H1 (cell line): ENCODE measurements around the gene LRRC74A. TPM values are rescaled to one million over a fixed set of nuclear protein-coding genes. Genes with fewer than 3 reads are reported as not detected.

Experiments
- CTCF ChIA-PET: fragments of 300-600 bp; sonication (Branson Sonifier 250); formaldehyde crosslinking; loops from one replicate; lab custom pipeline; 2021; ENCODE audit not compliant: partially characterized antibody; lab: Charles Lee
- POLR2A ChIA-PET: fragments of 300-600 bp; sonication (Branson Sonifier 250); formaldehyde crosslinking; loops from one replicate; lab custom pipeline; 2021; ENCODE audit warnings: inconsistent platforms; ENCODE audit not compliant: partially characterized antibody; lab: Charles Lee
- DNase-seq, 2 experiments: peaks; one replicate each; pipeline versions ENCODE4 v3.0.0 to v3.0.0-alpha.2; 2010 to 2022; ENCODE audit warnings: low spot score in 2 of 2, low read depth in 1 of 2, mixed read lengths in 1 of 2
- FAIRE-seq: peaks from 2 replicates; lab custom pipeline; 2011; peaks lifted over from hg19 to GRCh38; lab: Jason Lieb, UNC
- H2AFZ ChIP-seq: 2 replicates; pipeline ENCODE4 v1.8.1; 2012; ENCODE audit warnings: low read length, inconsistent platforms
- H2AK5ac ChIP-seq: 2 replicates; pipeline ENCODE4 v1.6.1; 2013; ENCODE audit warnings: low read depth, low read length
- H2BK120ac ChIP-seq: replicated peaks from 2 replicates; pipeline ENCODE3; 2013; ENCODE audit warnings: low read depth, low read length, inconsistent platforms
- H2BK12ac ChIP-seq: 2 replicates; pipeline ENCODE4 v1.6.1; 2013; ENCODE audit warnings: low read depth, low read length
- H2BK15ac ChIP-seq: 2 replicates; pipeline ENCODE4 v1.6.1; 2013; ENCODE audit warnings: low read length
- H2BK20ac ChIP-seq: 2 replicates; pipeline ENCODE4 v1.6.1; 2013; ENCODE audit warnings: low read length
- H2BK5ac ChIP-seq: 2 replicates; pipeline ENCODE4 v1.6.1; 2013; ENCODE audit warnings: low read depth, low read length
- H3K14ac ChIP-seq: 2 replicates; pipeline ENCODE4 v1.6.1; 2013; ENCODE audit warnings: inconsistent platforms; ENCODE audit not compliant: insufficient read length
- H3K18ac ChIP-seq: 2 replicates; pipeline ENCODE4 v1.6.1; 2013; ENCODE audit warnings: low read length; ENCODE audit errors: extremely low read depth
- H3K23ac ChIP-seq: 2 replicates; pipeline ENCODE4 v1.6.1; 2013; ENCODE audit warnings: inconsistent platforms; ENCODE audit not compliant: insufficient read length
- H3K23me2 ChIP-seq: 2 replicates; pipeline ENCODE4 v1.6.1; 2013; ENCODE audit warnings: low read depth, low read length
- H3K27ac ChIP-seq: 2 replicates; pipeline ENCODE4 v1.6.1; 2011; ENCODE audit warnings: low read depth, low read length, inconsistent platforms
- H3K27me3 ChIP-seq, 4 experiments: replicated peaks in 1 of 4; 1 replicate in 1 of 4; 2 replicates in 3 of 4; pipeline versions ENCODE4 v1.6.1 to v1.8.1; 2011 to 2013; ENCODE audit warnings: low read length in 3 of 4, mild to moderate bottlenecking in 3 of 4, inconsistent platforms in 2 of 4, mixed read lengths in 2 of 4, moderate library complexity in 1 of 4; ENCODE audit not compliant: control insufficient read depth in 3 of 4, insufficient read depth in 3 of 4; ENCODE audit errors: extremely low read depth in 1 of 4
- H3K36me3 ChIP-seq, 4 experiments: 2 replicates each; pipeline versions ENCODE4 v1.6.1 to v1.8.1; 2011 to 2013; ENCODE audit warnings: mild to moderate bottlenecking in 4 of 4, low read length in 3 of 4, moderate library complexity in 2 of 4, control low read depth in 1 of 4, inconsistent platforms in 1 of 4; ENCODE audit not compliant: insufficient read depth in 4 of 4, control insufficient read depth in 2 of 4
- H3K4ac ChIP-seq: replicated peaks from 2 replicates; pipeline ENCODE3; 2013; ENCODE audit warnings: low read length, low read depth, mixed read lengths, inconsistent platforms; ENCODE audit not compliant: insufficient read length
- H3K4me1 ChIP-seq, 4 experiments: replicated peaks in 1 of 4; 1 replicate in 1 of 4; 2 replicates in 3 of 4; pipeline versions ENCODE4 v1.6.1 to v1.8.1; 2011 to 2013; ENCODE audit warnings: low read length in 3 of 4, inconsistent platforms in 2 of 4, mixed read lengths in 1 of 4; ENCODE audit not compliant: insufficient read depth in 4 of 4, control insufficient read depth in 3 of 4
- H3K4me2 ChIP-seq, 2 experiments: 2 replicates each; pipeline versions ENCODE4 v1.6.1 to v1.8.1; 2011 to 2013; ENCODE audit warnings: low read depth in 2 of 2, low read length in 2 of 2, control low read depth in 1 of 2, inconsistent platforms in 1 of 2, mild to moderate bottlenecking in 1 of 2; ENCODE audit not compliant: insufficient read depth in 1 of 2
- H3K4me3 ChIP-seq, 4 experiments: fragments of 200-600, 300-600 bp in 1 of 4; sonication (generic), shearing (Covaris generic), sonication (Bioruptor Twin) in 1 of 4; 2 replicates each; pipeline versions ENCODE4 v1.5.1 to v1.8.1; 2011 to 2016; ENCODE audit warnings: low read length in 4 of 4, low read depth in 3 of 4, control low read depth in 2 of 4, inconsistent platforms in 2 of 4, mild to moderate bottlenecking in 2 of 4, mixed read lengths in 1 of 4, moderate library complexity in 1 of 4; ENCODE audit not compliant: insufficient read depth in 2 of 4; ENCODE audit errors: extremely low read depth in 1 of 4
- H3K56ac ChIP-seq: replicated peaks from 2 replicates; pipeline ENCODE3; 2013; ENCODE audit warnings: low read depth, mild to moderate bottlenecking, mixed read lengths, low read length, inconsistent platforms; ENCODE audit not compliant: insufficient read length
- H3K79me1 ChIP-seq: 2 replicates; pipeline ENCODE4 v1.6.1; 2013; ENCODE audit warnings: low read depth, low read length, control low read depth
- H3K79me2 ChIP-seq, 2 experiments: 2 replicates each; pipeline versions ENCODE4 v1.6.1 to v1.8.1; 2012 to 2013; ENCODE audit warnings: low read length in 2 of 2, mild to moderate bottlenecking in 2 of 2, inconsistent platforms in 1 of 2; ENCODE audit not compliant: insufficient read depth in 2 of 2, control insufficient read depth in 1 of 2
- H3K9ac ChIP-seq, 4 experiments: replicated peaks in 1 of 4; 1 replicate in 1 of 4; 2 replicates in 3 of 4; pipeline versions ENCODE4 v1.6.1 to v1.8.1; 2011 to 2013; ENCODE audit warnings: low read depth in 3 of 4, low read length in 3 of 4, control low read depth in 2 of 4, mild to moderate bottlenecking in 2 of 4, moderate library complexity in 2 of 4, inconsistent platforms in 1 of 4; ENCODE audit errors: extremely low read depth in 1 of 4
- H3K9me3 ChIP-seq, 2 experiments: 2 replicates each; pipeline versions ENCODE4 v1.6.1 to v1.8.1; 2012 to 2013; ENCODE audit warnings: mild to moderate bottlenecking in 2 of 2, moderate library complexity in 2 of 2, control low read depth in 1 of 2, inconsistent platforms in 1 of 2, low read depth in 1 of 2, low read length in 1 of 2, mixed read lengths in 1 of 2; ENCODE audit not compliant: insufficient read depth in 2 of 2
- H4K20me1 ChIP-seq, 2 experiments: replicated peaks in 1 of 2; 2 replicates each; pipeline versions ENCODE3 to v1.8.1; 2011 to 2013; ENCODE audit warnings: inconsistent platforms in 2 of 2, low read length in 2 of 2, mild to moderate bottlenecking in 1 of 2; ENCODE audit not compliant: insufficient read depth in 2 of 2, control insufficient read depth in 1 of 2
- H4K5ac ChIP-seq: 2 replicates; pipeline ENCODE4 v1.6.1; 2013; ENCODE audit warnings: low read length, low read depth, mixed read lengths, inconsistent platforms; ENCODE audit not compliant: insufficient read length
- H4K8ac ChIP-seq: 2 replicates; pipeline ENCODE4 v1.8.0; 2013; ENCODE audit warnings: mild to moderate bottlenecking, moderate library complexity, low read length, inconsistent platforms; ENCODE audit not compliant: insufficient read depth; ENCODE audit errors: extremely low read depth
- H4K91ac ChIP-seq: replicated peaks from 2 replicates; pipeline ENCODE3; 2013; ENCODE audit warnings: low read length, mixed read lengths, inconsistent platforms; ENCODE audit not compliant: insufficient read length
- BCL11A ChIP-seq, 2 experiments: IDR thresholded peaks; one replicate each; pipeline ENCODE4 v1.6.1; 2011; ENCODE audit warnings: low read depth in 2 of 2, low read length in 2 of 2, mild to moderate bottlenecking in 2 of 2
- CHD1 ChIP-seq: IDR thresholded peaks from 2 replicates; pipeline ENCODE4 v1.6.1; 2012; ENCODE audit warnings: low read depth, low read length, improper control_type of control experiment
- EZH2 ChIP-seq: fragments of 200-600 bp; sonication (generic); IDR thresholded peaks from 2 replicates; pipeline ENCODE4 v1.7.1; 2012; ENCODE audit warnings: low read depth, mild to moderate bottlenecking, moderate library complexity, low read length, inconsistent platforms; ENCODE audit not compliant: severe bottlenecking
- FOSL1 ChIP-seq: IDR thresholded peaks from 2 replicates; pipeline ENCODE4 v1.6.1; 2011; ENCODE audit warnings: mild to moderate bottlenecking, low read depth, low read length, moderate library complexity; ENCODE audit not compliant: insufficient read depth
- JUND ChIP-seq: IDR thresholded peaks from 2 replicates; pipeline ENCODE4 v1.6.1; 2011; ENCODE audit warnings: mild to moderate bottlenecking, improper control_type of control experiment, low read length
- POLR2AphosphoS5 ChIP-seq: IDR thresholded peaks from 2 replicates; pipeline ENCODE4 v1.6.1; 2011; ENCODE audit warnings: low read depth, low read length
- POU5F1 ChIP-seq: IDR thresholded peaks from 2 replicates; pipeline ENCODE4 v1.6.1; 2011; ENCODE audit warnings: low read depth, mild to moderate bottlenecking, low read length, moderate library complexity
- RBBP5 ChIP-seq: IDR thresholded peaks from 2 replicates; pipeline ENCODE4 v1.7.1; 2012; ENCODE audit warnings: low read depth, mild to moderate bottlenecking, inconsistent platforms, low read length, moderate library complexity, borderline replicate concordance
- TAF7 ChIP-seq: optimal IDR thresholded peaks from 2 replicates; pipeline ENCODE3; 2011; ENCODE audit warnings: low read depth, mild to moderate bottlenecking, inconsistent platforms, low read length, moderate library complexity, borderline replicate concordance
- TCF12 ChIP-seq: IDR thresholded peaks from 2 replicates; pipeline ENCODE4 v1.6.1; 2011; ENCODE audit warnings: low read depth, mild to moderate bottlenecking, low read length
- TEAD4 ChIP-seq: IDR thresholded peaks from 2 replicates; pipeline ENCODE4 v1.6.1; 2012; ENCODE audit warnings: low read depth, low read length, inconsistent platforms, mixed read lengths
- WGBS, 2 experiments: shearing (Covaris generic) in 1 of 2; methylation state at CpG; one replicate each; pipeline versions ENCODE4 v1.1.6 to v1.1.7; 2013 to 2015; ENCODE audit warnings: low lambda C conversion rate in 2 of 2, mixed read lengths in 2 of 2, inconsistent platforms in 1 of 2, low coverage in 1 of 2, missing lambda C conversion rate in 1 of 2; ENCODE audit not compliant: insufficient replicate concordance in 2 of 2, insufficient coverage in 1 of 2, insufficient read length in 1 of 2; ENCODE audit errors: extremely low coverage in 1 of 2, missing lambda C conversion rate in 1 of 2; 5-methylcytosine and 5-hydroxymethylcytosine counted together
- polyA plus RNA-seq, 7 experiments: library from polyadenylated mRNA; depleted of rRNA in 3 of 7; stranded (reverse) in 5 of 7; unstranded in 2 of 7; fragments of >200 nt in 5 of 7; fragments of 200-250 nt in 2 of 7; gene quantifications; 1 replicate in 5 of 7; 2 replicates in 1 of 7; 4 replicates in 1 of 7; pipeline versions ENCODE4 v1.2.1 to v1.2.3, GENCODE V29; 2011 to 2013; ENCODE audit warnings: missing spikeins in 2 of 7, mixed read lengths in 2 of 7
- total RNA-seq: library from RNA; stranded (reverse); fragmentation: NEBNext Ultra II Directional; extraction: Animal tissue kit (Norgen Biotek cat#: 25700); gene quantifications from 2 replicates; pipeline ENCODE4 v1.2.1, GENCODE V29; 2021

The LRRC74A gene
- total and polyA plus RNA-seq, 2 of the 8 experiments (the other 6 are each of a cell fraction or from before 2014, with no cell fraction given), result not detected

DNA sequence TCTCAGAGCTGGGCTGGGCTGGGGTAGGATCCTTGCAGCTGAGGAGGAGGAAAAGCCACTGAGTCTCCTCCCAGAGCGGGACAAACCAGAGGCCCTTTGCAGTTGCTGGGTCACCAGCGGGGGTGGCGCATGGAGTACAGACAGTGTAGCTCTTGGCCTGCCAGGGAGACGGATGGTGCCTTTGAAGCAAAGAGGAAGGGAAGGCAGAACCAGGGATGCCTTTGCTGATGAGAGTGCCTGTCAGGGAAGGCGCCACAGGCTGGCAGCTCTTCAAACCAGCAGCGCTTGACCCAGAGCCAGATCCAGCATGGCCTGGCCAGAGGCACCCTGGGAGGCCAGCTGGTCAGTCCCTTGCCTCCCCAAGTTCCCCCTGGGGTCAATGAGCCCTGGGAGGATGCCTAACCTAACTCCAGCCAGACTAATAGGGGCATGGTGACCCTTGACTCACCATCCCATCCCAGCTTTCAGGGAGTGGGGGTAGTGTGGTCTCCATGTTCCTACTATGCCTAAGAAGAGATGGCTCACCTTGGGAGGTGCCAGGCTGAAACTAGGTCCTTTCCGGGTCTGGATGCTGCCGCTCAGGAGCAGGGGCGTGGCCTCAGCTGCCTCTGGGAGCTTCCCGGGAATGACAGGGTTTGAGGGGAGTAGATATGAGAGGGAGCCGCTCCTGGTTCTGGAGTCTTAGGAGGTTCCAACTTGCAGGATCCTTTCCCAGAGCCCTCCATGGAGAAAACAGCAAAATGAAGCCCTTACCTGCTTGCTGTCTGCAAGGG lies 45.1 kb upstream of the LRRC74A start:
- H4K91ac ChIP-seq, result no peak overlapping the region
- H3K79me2 ChIP-seq, result no peaks in the 10 kb centered on the region
- ChIA-PET POLR2A (interaction anchor here (0.7 to 3.2 kb wide), 8 partner anchors 9 to 1060 kb away, joined by 3 to 20 read pairs (median 4); partner anchors contain the start of gene ANGEL1), CTCF (interaction anchor here (0.9 to 13.7 kb wide), 12 partner anchors 10 to 295 kb away, joined by 3 to 234 read pairs (median 4); partner anchors contain the start of gene VASH1)
- 90% methylated on average over 11 of the region's 11 CpGs; no CpG with 5 or more reads in 1 of the 2 experiments for WGBS, 2 experiments
- H3K23me2 ChIP-seq, result no peaks in the 10 kb centered on the region
- no peak overlapping the region for H3K9ac ChIP-seq
- H3K27ac ChIP-seq, result no peak overlapping the region
- H2BK120ac ChIP-seq, result no peak overlapping the region
- H2BK15ac ChIP-seq, result no peak overlapping the region
- peaks cover 0 to 10% (median 3%) of the 10 kb centered on the region in 4 experiments; a peak in 2 of 7 replicates for H3K4me1 ChIP-seq
- H3K14ac ChIP-seq, result no peak overlapping the region
- H4K20me1 ChIP-seq, result peaks cover 2% of the 10 kb centered on the region in 2 experiments
- FAIRE-seq, result no peak
- DNase-seq, result peak in 1 of 2 experiments; percentile 40
- H2AK5ac ChIP-seq, result no peak overlapping the region
- H3K56ac ChIP-seq, result no peak overlapping the region
- no peak overlapping the region for H2AFZ ChIP-seq
- H3K18ac ChIP-seq, result no peak overlapping the region
- H3K4ac ChIP-seq, result no peak overlapping the region
- no peak overlapping the region for H2BK12ac ChIP-seq
- H3K4me2 ChIP-seq, result no peak overlapping the region
- no peak overlapping the region for H3K23ac ChIP-seq
- H3K79me1 ChIP-seq, result no peaks in the 10 kb centered on the region
- no peak overlapping the region for H4K8ac ChIP-seq
- no peaks in the 10 kb centered on the region for H3K27me3 ChIP-seq
- H2BK20ac ChIP-seq, result no peak overlapping the region
- H4K5ac ChIP-seq, result no peak overlapping the region
- peaks cover 5 to 17% (median 6%) of the 10 kb centered on the region in 4 experiments; a peak in 3 of 8 replicates for H3K36me3 ChIP-seq
- no peak overlapping the region for H2BK5ac ChIP-seq
- no peaks in the 10 kb centered on the region for H3K9me3 ChIP-seq
- H3K4me3 ChIP-seq, result no peak overlapping the region
- TF ChIP-seq JUND, result no peak
- TF ChIP-seq EZH2, result no peak
- TF ChIP-seq TEAD4, result no peak
- TF ChIP-seq BCL11A (IDR thresholded peaks at IDR 0.05; ENCODE audit: low read depth in 2 of 2, low read length in 2 of 2), result no peak
- TF ChIP-seq RBBP5, result no peak
- no peak for TF ChIP-seq TAF7
- no peak for TF ChIP-seq CHD1
- TF ChIP-seq FOSL1, result no peak
- TF ChIP-seq TCF12, result no peak
- no peak for TF ChIP-seq POU5F1
- TF ChIP-seq POLR2AphosphoS5, result no peak
